Neural progenitor cell (in vitro differentiated cells): ENCODE measurements around the gene ZNF423. TPM values are rescaled to one million over a fixed set of nuclear protein-coding genes. Genes with fewer than 3 reads are reported as not detected.
A peak's percentile ranks its signal among the peaks of the same experiment; 100 is the strongest.
"Not testable (repeated sequence)": the region's sequence is repeated elsewhere in the genome, so short reads cannot be mapped to it uniquely, and the experiment has no call there.

ENCODE experiments used
- DNase-seq: peaks from one replicate; pipeline ENCODE4 v3.0.0-alpha.2; 2016; ENCODE audit warnings: low spot score
- H2AFZ ChIP-seq: fragments of 200-600 bp; sonication (generic); replicated peaks from 2 replicates; pipeline ENCODE4 v1.6.1; 2016; ENCODE audit warnings: antibody characterized with exemption
- H3F3A ChIP-seq: fragments of 200-600 bp; sonication (generic); 2 replicates; pipeline ENCODE4 v1.6.1; 2016; ENCODE audit warnings: antibody characterized with exemption, low read depth
- H3K27ac ChIP-seq: fragments of 200-600 bp; sonication (generic); 2 replicates; pipeline ENCODE4 v1.5.1; 2016; ENCODE audit warnings: mild to moderate bottlenecking
- H3K27me3 ChIP-seq: fragments of 200-600 bp; sonication (generic); 2 replicates; pipeline ENCODE4 v1.6.1; 2016; ENCODE audit warnings: mild to moderate bottlenecking, moderate library complexity
- H3K36me3 ChIP-seq: fragments of 200-600 bp; sonication (generic); 2 replicates; pipeline ENCODE4 v1.5.1; 2016
- H3K4me1 ChIP-seq: fragments of 200-600 bp; sonication (generic); 2 replicates; pipeline ENCODE4 v1.6.1; 2016; ENCODE audit warnings: mixed run types
- H3K4me2 ChIP-seq: fragments of 200-600 bp; sonication (generic); 2 replicates; pipeline ENCODE4 v1.6.1; 2016
- H3K4me3 ChIP-seq: fragments of 200-600 bp; sonication (generic); 2 replicates; pipeline ENCODE4 v1.5.1; 2016
- H3K79me2 ChIP-seq: fragments of 200-600 bp; sonication (generic); 2 replicates; pipeline ENCODE4 v1.6.1; 2016; ENCODE audit warnings: low read depth
- H3K9ac ChIP-seq: fragments of 200-600 bp; sonication (generic); 2 replicates; pipeline ENCODE4 v1.6.1; 2016
- H3K9me3 ChIP-seq: fragments of 200-600 bp; sonication (generic); 2 replicates; pipeline ENCODE4 v1.5.1; 2016; ENCODE audit warnings: low read depth
- H4K20me1 ChIP-seq: fragments of 200-600 bp; sonication (generic); 2 replicates; pipeline ENCODE4 v1.6.1; 2016; ENCODE audit warnings: low read depth
- H3K27ac Mint-ChIP-seq: 3 replicates; pipeline ENCODE4 v1.8.0; 2021; ENCODE audit warnings: mixed read lengths
- H3K27me3 Mint-ChIP-seq: 2 replicates; pipeline ENCODE4 v1.8.0; 2022; ENCODE audit warnings: low read depth, mild to moderate bottlenecking, inconsistent platforms, moderate library complexity, mixed read lengths; ENCODE audit not compliant: insufficient read depth
- H3K36me3 Mint-ChIP-seq: 3 replicates; pipeline ENCODE4 v1.8.0; 2021; ENCODE audit warnings: mixed read lengths
- H3K4me1 Mint-ChIP-seq: 3 replicates; pipeline ENCODE4 v1.8.0; 2021; ENCODE audit warnings: mixed read lengths
- H3K4me3 Mint-ChIP-seq: 3 replicates; pipeline ENCODE4 v1.8.0; 2021; ENCODE audit warnings: mild to moderate bottlenecking, moderate library complexity, mixed read lengths
- H3K9me3 Mint-ChIP-seq: 3 replicates; pipeline ENCODE4 v1.8.0; 2020; ENCODE audit warnings: mixed read lengths
- CTCF ChIP-seq: fragments of 200-600 bp; sonication (generic); IDR thresholded peaks from 2 replicates; pipeline ENCODE4 v1.5.1; 2017; ENCODE audit warnings: antibody characterized with exemption, mild to moderate bottlenecking
- EZH2 ChIP-seq: fragments of 200-600 bp; sonication (generic); IDR thresholded peaks from 2 replicates; pipeline ENCODE4 v1.6.1; 2017; ENCODE audit warnings: antibody characterized with exemption, mild to moderate bottlenecking, moderate library complexity
- EZH2phosphoT487 ChIP-seq: fragments of 200-600 bp; sonication (generic); IDR thresholded peaks from 2 replicates; pipeline ENCODE4 v1.6.1; 2017; ENCODE audit warnings: antibody characterized with exemption
- total RNA-seq: library from RNA; depleted of rRNA; stranded (reverse); fragments of >200 nt; gene quantifications from 2 replicates; pipeline ENCODE4 v1.2.3, GENCODE V29; 2015; ENCODE audit warnings: low replicate concordance

The ZNF423 gene
- total RNA-seq, 1 donor from 2014 or later: 21.9 TPM

- peaks cover 33% of the 10 kb centered on the region for H3K36me3 Mint-ChIP-seq
These were observed 176.8 kb downstream of the ZNF423 start for GRCh38 chr16:49679095-49679494.

GRCh38 chr16:49677661-49678060, 178.3 kb downstream of the ZNF423 start:
- not testable (repeated sequence) for H3K36me3 ChIP-seq, DNase-seq, H3K4me3 Mint-ChIP-seq, H2AFZ ChIP-seq, H3K4me3 ChIP-seq, H3K27ac Mint-ChIP-seq, H3K4me2 ChIP-seq, H3F3A ChIP-seq, H3K9me3 ChIP-seq, H3K9me3 Mint-ChIP-seq, H3K4me1 ChIP-seq, H3K27ac ChIP-seq, H3K27me3 Mint-ChIP-seq, H3K27me3 ChIP-seq, H3K9ac ChIP-seq
- peaks cover 18% of the 10 kb centered on the region for H3K79me2 ChIP-seq
- peaks cover 31% of the 10 kb centered on the region for H4K20me1 ChIP-seq
- H3K36me3 Mint-ChIP-seq: peaks cover 33% of the 10 kb centered on the region
- peaks cover 56% of the 10 kb centered on the region for H3K4me1 Mint-ChIP-seq

More at GRCh38 chr16:49679095-49679494, 176.8 kb downstream of the ZNF423 start:
- Histone ChIP-seq H3K4me3 (no peak overlapping the region), H3K9me3 (no peaks in the 10 kb centered on the region), H3K9ac (no peak overlapping the region), H3K27ac (no peak overlapping the region), H4K20me1 (peaks cover 29% of the 10 kb centered on the region), H3K36me3 (no peaks in the 10 kb centered on the region), H3K4me2 (no peak overlapping the region), H2AFZ (no peak overlapping the region), H3K27me3 (no peaks in the 10 kb centered on the region), H3K4me1 (peaks cover 5% of the 10 kb centered on the region), H3K79me2 (peaks cover 7% of the 10 kb centered on the region), H3F3A (peaks cover 4% of the 10 kb centered on the region)
- H3K4me3 Mint-ChIP-seq: no peak overlapping the region
- no peak for DNase-seq
- peaks cover 8% of the 10 kb centered on the region for H3K27me3 Mint-ChIP-seq
- H3K4me1 Mint-ChIP-seq: peaks cover 50% of the 10 kb centered on the region
- TF ChIP-seq EZH2phosphoT487 (no peak), EZH2 (no peak)
- H3K27ac Mint-ChIP-seq: no peak overlapping the region
- H3K9me3 Mint-ChIP-seq: peaks cover 4% of the 10 kb centered on the region

DNA sequence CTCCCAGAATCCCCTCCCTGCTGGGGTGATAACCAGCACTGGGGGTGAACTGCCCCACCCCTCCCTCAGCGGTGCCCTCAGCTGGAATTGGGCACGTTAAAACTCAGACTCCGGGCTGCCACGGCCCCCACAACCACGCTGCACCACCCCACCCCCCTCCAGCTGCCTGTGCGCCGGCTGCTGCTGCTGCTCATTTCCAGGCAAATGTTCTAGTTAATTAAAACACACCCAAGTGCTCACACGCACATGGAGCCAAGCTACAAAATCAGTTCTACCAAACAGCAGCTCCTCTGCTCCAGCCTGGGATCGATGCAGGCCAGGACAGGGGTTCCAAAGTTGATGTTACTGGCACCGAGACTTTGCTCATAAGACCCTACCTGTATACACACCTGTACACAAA, 180.5 kb downstream of the ZNF423 start:
- no peak overlapping the region for H3K27ac ChIP-seq
- H2AFZ ChIP-seq: no peak overlapping the region
- H3K27me3 ChIP-seq: no peaks in the 10 kb centered on the region
- peaks cover 4% of the 10 kb centered on the region for H3F3A ChIP-seq
- Mint-ChIP-seq H3K27ac (peak overlapping the region; percentile 88), H3K9me3 (peaks cover 4% of the 10 kb centered on the region), H3K4me1 (peaks cover 48% of the 10 kb centered on the region), H3K27me3 (peaks cover 6% of the 10 kb centered on the region), H3K36me3 (peaks cover 25% of the 10 kb centered on the region), H3K4me3 (no peak overlapping the region)
- H3K4me1 ChIP-seq: peaks cover 5% of the 10 kb centered on the region
- H3K4me2 ChIP-seq: no peak overlapping the region
- peaks cover 31% of the 10 kb centered on the region for H4K20me1 ChIP-seq
- DNase-seq: no peak
- peaks cover 18% of the 10 kb centered on the region for H3K79me2 ChIP-seq
- no peak overlapping the region for H3K9ac ChIP-seq
- no peaks in the 10 kb centered on the region for H3K36me3 ChIP-seq
- no peak for TF ChIP-seq EZH2phosphoT487
- no peak for TF ChIP-seq EZH2
- no peak for TF ChIP-seq CTCF
- H3K9me3 ChIP-seq: no peaks in the 10 kb centered on the region
- no peak overlapping the region for H3K4me3 ChIP-seq

- H3K4me1 ChIP-seq: peaks cover 5% of the 10 kb centered on the region
- H3K4me2 ChIP-seq: no peak overlapping the region
- H3K27me3 ChIP-seq: no peaks in the 10 kb centered on the region
- peaks cover 18% of the 10 kb centered on the region for H3K79me2 ChIP-seq
- Mint-ChIP-seq H3K4me3 (no peak overlapping the region), H3K27me3 (peaks cover 6% of the 10 kb centered on the region), H3K27ac (peak overlapping the region; percentile 78), H3K9me3 (peaks cover under 1% of the 10 kb centered on the region), H3K4me1 (peaks cover 50% of the 10 kb centered on the region), H3K36me3 (peaks cover 21% of the 10 kb centered on the region)
- no peak for TF ChIP-seq EZH2
- no peak for TF ChIP-seq CTCF
- no peak for TF ChIP-seq EZH2phosphoT487
- H3K36me3 ChIP-seq: no peaks in the 10 kb centered on the region
- no peak overlapping the region for H3K9ac ChIP-seq
- H3F3A ChIP-seq: peaks cover 4% of the 10 kb centered on the region
- H4K20me1 ChIP-seq: peaks cover 31% of the 10 kb centered on the region
- no peaks in the 10 kb centered on the region for H3K9me3 ChIP-seq
- no peak overlapping the region for H3K4me3 ChIP-seq
- no peak overlapping the region for H3K27ac ChIP-seq
- H2AFZ ChIP-seq: no peak overlapping the region
- DNase-seq: no peak
These were observed 180.9 kb downstream of the ZNF423 start for GRCh38 chr16:49674990-49675389.
